ENCODE measurements around the gene ST14.

ST14 gene

GRCh38 chr11:130123414-130124040, 36.1 kb upstream of the ST14 start:
- no peaks in the 10 kb centered on the region for H3K27me3 ChIP-seq (ENCODE audit: control insufficient read depth, insufficient read depth, low read length)
- H3K9ac ChIP-seq (ENCODE audit: low read depth, low read length) = peak overlapping the region; percentile 0
- peaks cover 37% of the 10 kb centered on the region for H3K36me3 ChIP-seq (ENCODE audit: control insufficient read depth, insufficient read depth, low read length)
- H3K4me1 ChIP-seq (ENCODE audit: control insufficient read depth, insufficient read depth, low read length) = no peaks in the 10 kb centered on the region
- no peak overlapping the region for H3K4me3 ChIP-seq (ENCODE audit: low read depth, low read length)
- no peaks in the 10 kb centered on the region for H3K9me3 ChIP-seq (ENCODE audit: control insufficient read depth, insufficient read depth, low read length)

GRCh38 chr11:130124096-130124495, 35.5 kb upstream of the ST14 start:
- no peaks in the 10 kb centered on the region for H3K9me3 ChIP-seq (ENCODE audit: control insufficient read depth, insufficient read depth, low read length)
- H3K36me3 ChIP-seq (ENCODE audit: control insufficient read depth, insufficient read depth, low read length) = peaks cover 43% of the 10 kb centered on the region
- H3K4me3 ChIP-seq (ENCODE audit: low read depth, low read length) = no peak overlapping the region
- no peak overlapping the region for H3K9ac ChIP-seq (ENCODE audit: low read depth, low read length)
- no peaks in the 10 kb centered on the region for H3K4me1 ChIP-seq (ENCODE audit: control insufficient read depth, insufficient read depth, low read length)
- no peaks in the 10 kb centered on the region for H3K27me3 ChIP-seq (ENCODE audit: control insufficient read depth, insufficient read depth, low read length)

- Histone ChIP-seq H3K27me3 (ENCODE audit: control insufficient read depth, insufficient read depth, low read length) (no peaks in the 10 kb centered on the region), H3K9me3 (ENCODE audit: control insufficient read depth, insufficient read depth, low read length) (no peaks in the 10 kb centered on the region), H3K4me3 (ENCODE audit: low read depth, low read length) (no peak overlapping the region), H3K36me3 (ENCODE audit: control insufficient read depth, insufficient read depth, low read length) (peaks cover 53% of the 10 kb centered on the region), H3K4me1 (ENCODE audit: control insufficient read depth, insufficient read depth, low read length) (no peaks in the 10 kb centered on the region), H3K9ac (ENCODE audit: low read depth, low read length) (no peak overlapping the region)
These were observed 33.9 kb upstream of the ST14 start for GRCh38 chr11:130125638-130126037.

- peaks cover 60% of the 10 kb centered on the region for H3K36me3 ChIP-seq (ENCODE audit: control insufficient read depth, insufficient read depth, low read length)
- no peaks in the 10 kb centered on the region for H3K9me3 ChIP-seq (ENCODE audit: control insufficient read depth, insufficient read depth, low read length)
- H3K27me3 ChIP-seq (ENCODE audit: control insufficient read depth, insufficient read depth, low read length) = no peaks in the 10 kb centered on the region
- no peaks in the 10 kb centered on the region for H3K4me1 ChIP-seq (ENCODE audit: control insufficient read depth, insufficient read depth, low read length)
- no peak overlapping the region for H3K9ac ChIP-seq (ENCODE audit: low read depth, low read length)
- H3K4me3 ChIP-seq (ENCODE audit: low read depth, low read length) = no peak overlapping the region
These were observed 33.1 kb upstream of the ST14 start for GRCh38 chr11:130126516-130126915.

- Histone ChIP-seq H3K27me3 (ENCODE audit: control insufficient read depth, insufficient read depth, low read length) (no peaks in the 10 kb centered on the region), H3K4me3 (ENCODE audit: low read depth, low read length) (no peak overlapping the region), H3K4me1 (ENCODE audit: control insufficient read depth, insufficient read depth, low read length) (no peaks in the 10 kb centered on the region), H3K9ac (ENCODE audit: low read depth, low read length) (no peak overlapping the region), H3K36me3 (ENCODE audit: control insufficient read depth, insufficient read depth, low read length) (peaks cover 61% of the 10 kb centered on the region), H3K9me3 (ENCODE audit: control insufficient read depth, insufficient read depth, low read length) (peaks cover 2% of the 10 kb centered on the region)
These were observed 32.1 kb upstream of the ST14 start for GRCh38 chr11:130127509-130127908.

- Histone ChIP-seq H3K4me3 (ENCODE audit: low read depth, low read length) (no peak overlapping the region), H3K27me3 (ENCODE audit: control insufficient read depth, insufficient read depth, low read length) (no peaks in the 10 kb centered on the region), H3K9me3 (ENCODE audit: control insufficient read depth, insufficient read depth, low read length) (peaks cover 10% of the 10 kb centered on the region), H3K9ac (ENCODE audit: low read depth, low read length) (no peak overlapping the region), H3K4me1 (ENCODE audit: control insufficient read depth, insufficient read depth, low read length) (no peaks in the 10 kb centered on the region), H3K36me3 (ENCODE audit: control insufficient read depth, insufficient read depth, low read length) (peaks cover 63% of the 10 kb centered on the region)
These were observed 31.0 kb upstream of the ST14 start for GRCh38 chr11:130128626-130129025.

GRCh38 chr11:130129922-130130321, 29.7 kb upstream of the ST14 start:
- no peaks in the 10 kb centered on the region for H3K27me3 ChIP-seq (ENCODE audit: control insufficient read depth, insufficient read depth, low read length)
- peaks cover 62% of the 10 kb centered on the region for H3K36me3 ChIP-seq (ENCODE audit: control insufficient read depth, insufficient read depth, low read length)
- H3K9ac ChIP-seq (ENCODE audit: low read depth, low read length) = no peak overlapping the region

GRCh38 chr11:130131961-130132850, 27.4 kb upstream of the ST14 start:
- H3K9me3 ChIP-seq (ENCODE audit: control insufficient read depth, insufficient read depth, low read length) = peaks cover 10% of the 10 kb centered on the region
- H3K27me3 ChIP-seq (ENCODE audit: control insufficient read depth, insufficient read depth, low read length) = no peaks in the 10 kb centered on the region
- peaks cover 71% of the 10 kb centered on the region for H3K36me3 ChIP-seq (ENCODE audit: control insufficient read depth, insufficient read depth, low read length)

More at GRCh38 chr11:130129922-130130321, 29.7 kb upstream of the ST14 start:
- Histone ChIP-seq H3K4me1 (ENCODE audit: control insufficient read depth, insufficient read depth, low read length) (no peaks in the 10 kb centered on the region), H3K9me3 (ENCODE audit: control insufficient read depth, insufficient read depth, low read length) (peaks cover 10% of the 10 kb centered on the region), H3K4me3 (ENCODE audit: low read depth, low read length) (no peak overlapping the region)

GRCh38 chr11:130133716-130134115, 25.9 kb upstream of the ST14 start:
- Histone ChIP-seq H3K27me3 (ENCODE audit: control insufficient read depth, insufficient read depth, low read length) (no peaks in the 10 kb centered on the region), H3K9ac (ENCODE audit: low read depth, low read length) (no peak overlapping the region), H3K4me3 (ENCODE audit: low read depth, low read length) (no peak overlapping the region), H3K36me3 (ENCODE audit: control insufficient read depth, insufficient read depth, low read length) (peaks cover 64% of the 10 kb centered on the region), H3K4me1 (ENCODE audit: control insufficient read depth, insufficient read depth, low read length) (no peaks in the 10 kb centered on the region), H3K9me3 (ENCODE audit: control insufficient read depth, insufficient read depth, low read length) (peaks cover 10% of the 10 kb centered on the region)

More at GRCh38 chr11:130131961-130132850, 27.4 kb upstream of the ST14 start:
- Histone ChIP-seq H3K9ac (ENCODE audit: low read depth, low read length) (no peak overlapping the region), H3K4me3 (ENCODE audit: low read depth, low read length) (no peak overlapping the region), H3K4me1 (ENCODE audit: control insufficient read depth, insufficient read depth, low read length) (no peaks in the 10 kb centered on the region)

GRCh38 chr11:130136107-130136506, 23.5 kb upstream of the ST14 start:
- H3K27me3 ChIP-seq (ENCODE audit: control insufficient read depth, insufficient read depth, low read length) = no peaks in the 10 kb centered on the region
- H3K36me3 ChIP-seq (ENCODE audit: control insufficient read depth, insufficient read depth, low read length) = peaks cover 57% of the 10 kb centered on the region
- peaks cover 10% of the 10 kb centered on the region for H3K9me3 ChIP-seq (ENCODE audit: control insufficient read depth, insufficient read depth, low read length)
- no peaks in the 10 kb centered on the region for H3K4me1 ChIP-seq (ENCODE audit: control insufficient read depth, insufficient read depth, low read length)
- no peak overlapping the region for H3K9ac ChIP-seq (ENCODE audit: low read depth, low read length)
- H3K4me3 ChIP-seq (ENCODE audit: low read depth, low read length) = no peak overlapping the region

GRCh38 chr11:130137999-130138398, 21.6 kb upstream of the ST14 start:
- no peak overlapping the region for H3K4me3 ChIP-seq (ENCODE audit: low read depth, low read length)
- peaks cover 6% of the 10 kb centered on the region for H3K9me3 ChIP-seq (ENCODE audit: control insufficient read depth, insufficient read depth, low read length)
- H3K4me1 ChIP-seq (ENCODE audit: control insufficient read depth, insufficient read depth, low read length) = no peaks in the 10 kb centered on the region
- no peaks in the 10 kb centered on the region for H3K27me3 ChIP-seq (ENCODE audit: control insufficient read depth, insufficient read depth, low read length)
- H3K9ac ChIP-seq (ENCODE audit: low read depth, low read length) = no peak overlapping the region
- peaks cover 54% of the 10 kb centered on the region for H3K36me3 ChIP-seq (ENCODE audit: control insufficient read depth, insufficient read depth, low read length)

GRCh38 chr11:130139401-130139800, 20.2 kb upstream of the ST14 start:
- H3K4me1 ChIP-seq (ENCODE audit: control insufficient read depth, insufficient read depth, low read length) = no peaks in the 10 kb centered on the region
- H3K9me3 ChIP-seq (ENCODE audit: control insufficient read depth, insufficient read depth, low read length) = no peaks in the 10 kb centered on the region
- H3K36me3 ChIP-seq (ENCODE audit: control insufficient read depth, insufficient read depth, low read length) = peaks cover 51% of the 10 kb centered on the region
- no peak overlapping the region for H3K9ac ChIP-seq (ENCODE audit: low read depth, low read length)
- no peaks in the 10 kb centered on the region for H3K27me3 ChIP-seq (ENCODE audit: control insufficient read depth, insufficient read depth, low read length)
- H3K4me3 ChIP-seq (ENCODE audit: low read depth, low read length) = no peak overlapping the region
